GM23338 (cell line): ENCODE data around the gene CLP1. TPM values are rescaled to one million over a fixed set of nuclear protein-coding genes. Genes with fewer than 3 reads are reported as not detected.
A peak's percentile ranks its signal among the peaks of the same experiment; 100 is the strongest.

Experiments
- ATAC-seq: fragments of 200-7000 bp; cut with Tn5 transposase; 3 replicates; pipeline ENCODE4 v1.9.1; 2020
- DNase-seq: peaks from one replicate; pipeline ENCODE4 v3.0.0-alpha.2; 2015; ENCODE audit warnings: low spot score
- H2AFZ ChIP-seq: fragments of 200-600 bp; sonication (generic); 2 replicates; pipeline ENCODE4 v1.8.0; 2016; ENCODE audit warnings: antibody characterized with exemption, mild to moderate bottlenecking, moderate library complexity
- H3F3A ChIP-seq: fragments of 200-600 bp; sonication (generic); replicated peaks from 2 replicates; pipeline ENCODE4 v1.8.0; 2017; ENCODE audit warnings: antibody characterized with exemption, mixed run types, low read depth
- H3K27ac ChIP-seq: fragments of 200-600 bp; sonication (generic); 2 replicates; pipeline ENCODE4 v1.6.1; 2016; ENCODE audit warnings: low read depth
- H3K27me3 ChIP-seq: fragments of 200-600 bp; sonication (generic); 2 replicates; pipeline ENCODE4 v1.8.0; 2016; ENCODE audit warnings: mild to moderate bottlenecking, mixed run types, moderate library complexity; ENCODE audit not compliant: insufficient read depth
- H3K36me3 ChIP-seq: fragments of 200-600 bp; sonication (generic); 2 replicates; pipeline ENCODE4 v1.8.0; 2016; ENCODE audit warnings: mild to moderate bottlenecking; ENCODE audit not compliant: insufficient read depth
- H3K4me1 ChIP-seq: fragments of 200-600 bp; sonication (generic); 2 replicates; pipeline ENCODE4 v1.8.0; 2016; ENCODE audit warnings: mild to moderate bottlenecking, moderate library complexity; ENCODE audit not compliant: insufficient read depth
- H3K4me2 ChIP-seq: fragments of 200-600 bp; sonication (generic); 2 replicates; pipeline ENCODE4 v1.7.1; 2017; ENCODE audit warnings: mixed run types
- H3K4me3 ChIP-seq: fragments of 200-600 bp; sonication (generic); 2 replicates; pipeline ENCODE4 v1.6.1; 2016; ENCODE audit warnings: mixed run types
- H3K79me2 ChIP-seq: fragments of 200-600 bp; sonication (generic); replicated peaks from 2 replicates; pipeline ENCODE4 v1.8.0; 2017; ENCODE audit warnings: mild to moderate bottlenecking; ENCODE audit not compliant: insufficient read depth
- H3K9me2 ChIP-seq: fragments of 200-600 bp; sonication (generic); 2 replicates; pipeline ENCODE4 v1.8.0; 2017; ENCODE audit not compliant: insufficient read depth
- H4K20me1 ChIP-seq: fragments of 200-600 bp; sonication (generic); replicated peaks from 2 replicates; pipeline ENCODE4 v1.8.0; 2017; ENCODE audit warnings: mild to moderate bottlenecking; ENCODE audit not compliant: insufficient read depth
- H3K27ac Mint-ChIP-seq: 2 replicates; pipeline ENCODE4 v1.8.0; 2020; ENCODE audit warnings: inconsistent platforms, mild to moderate bottlenecking, moderate library complexity, mixed read lengths
- H3K27me3 Mint-ChIP-seq: 3 replicates; pipeline ENCODE4 v1.8.0; 2022; ENCODE audit warnings: low read depth, mild to moderate bottlenecking, moderate library complexity, mixed read lengths, inconsistent platforms; ENCODE audit not compliant: insufficient read depth, poor library complexity
- H3K36me3 Mint-ChIP-seq: 3 replicates; pipeline ENCODE4 v1.8.0; 2021; ENCODE audit warnings: low read depth, mild to moderate bottlenecking, inconsistent platforms, moderate library complexity, mixed read lengths
- H3K4me1 Mint-ChIP-seq: 3 replicates; pipeline ENCODE4 v1.8.0; 2020; ENCODE audit warnings: mild to moderate bottlenecking, inconsistent platforms, mixed read lengths
- H3K4me3 Mint-ChIP-seq: 3 replicates; pipeline ENCODE4 v1.8.0; 2021; ENCODE audit warnings: moderate library complexity, mild to moderate bottlenecking, inconsistent platforms, mixed read lengths
- H3K9me3 Mint-ChIP-seq: 3 replicates; pipeline ENCODE4 v1.8.0; 2020; ENCODE audit warnings: moderate library complexity, mild to moderate bottlenecking, inconsistent platforms, mixed read lengths
- CTCF ChIP-seq, 2 experiments: fragments of 200-600 bp in 1 of 2; sonication (generic) in 1 of 2; conservative IDR thresholded peaks; 2 replicates each; pipeline versions ENCODE4 v1.5.1 to v1.6.1; 2016 to 2017; ENCODE audit warnings: antibody characterized with exemption in 2 of 2, low read depth in 2 of 2, mild to moderate bottlenecking in 2 of 2, moderate library complexity in 1 of 2
- EZH2phosphoT487 ChIP-seq: fragments of 200-600 bp; sonication (generic); IDR thresholded peaks from one replicate; pipeline ENCODE4 v1.8.1; 2018; ENCODE audit warnings: antibody characterized with exemption; ENCODE audit not compliant: unreplicated experiment
- POLR2AphosphoS5 ChIP-seq: IDR thresholded peaks from 2 replicates; pipeline ENCODE4 v1.6.1; 2016; ENCODE audit warnings: antibody characterized with exemption, low read depth
- REST ChIP-seq: IDR thresholded peaks from one replicate; pipeline ENCODE4 v1.6.1; 2018; ENCODE audit warnings: antibody characterized with exemption; ENCODE audit not compliant: unreplicated experiment
- STAT1 ChIP-seq: IDR thresholded peaks from one replicate; pipeline ENCODE4 v1.6.1; 2016; ENCODE audit warnings: antibody characterized with exemption; ENCODE audit not compliant: unreplicated experiment
- ZNF331 ChIP-seq: fragments of 250-450 bp; sonication (Bioruptor Pico); IDR thresholded peaks from 2 replicates; pipeline ENCODE4 v1.5.0; 2020; ENCODE audit warnings: low read depth, mild to moderate bottlenecking, moderate library complexity
- ZNF462 ChIP-seq: fragments of 250-450 bp; sonication (Bioruptor Pico); IDR thresholded peaks from 2 replicates; pipeline ENCODE4 v1.5.0; 2020; ENCODE audit warnings: mild to moderate bottlenecking, moderate library complexity
- polyA plus RNA-seq: library from polyadenylated mRNA; unstranded; fragments of >200 nt; fragmentation: Nextera tagmentation; extraction: Ambion mirVana; gene quantifications from 2 replicates; pipeline ENCODE4 v1.2.1, GENCODE V29; 2016
- total RNA-seq: library from RNA; depleted of rRNA; stranded (reverse); fragments of >200 nt; shearing (Covaris generic); gene quantifications from 2 replicates; pipeline ENCODE4 v1.2.3, GENCODE V29; 2014

The CLP1 gene
- total and polyA plus RNA-seq, 2 experiments from 2014 or later = 16.8 to 25.2 TPM

- no peak for TF ChIP-seq ZNF462
- no peak for TF ChIP-seq REST
- no peak for TF ChIP-seq STAT1
- no peak for TF ChIP-seq EZH2phosphoT487
- no peak for TF ChIP-seq ZNF331 (CRISPR knock-in tag)
Observed at GRCh38 chr11:57659669-57660068, 2.1 kb downstream of the CLP1 start (continued).

GRCh38 chr11:57662893-57663292, 5.3 kb downstream of the CLP1 start:
- Histone ChIP-seq H3K4me3 (no peak overlapping the region), H3K36me3 (peaks cover 18% of the 10 kb centered on the region), H3K4me2 (no peak overlapping the region), H3K27me3 (no peaks in the 10 kb centered on the region), H3K4me1 (no peaks in the 10 kb centered on the region), H3F3A (peaks cover 3% of the 10 kb centered on the region; the same call in 1 of the 2 replicates), H3K79me2 (peaks cover 16% of the 10 kb centered on the region), H2AFZ (no peak overlapping the region), H3K9me2 (no peaks in the 10 kb centered on the region), H4K20me1 (0 out of 2 replicates have a peak, but pooled peaks cover 4% of the 10 kb centered on the region), H3K27ac (no peak overlapping the region)
- peaks cover 31% of the 10 kb centered on the region for H3K36me3 Mint-ChIP-seq
- TF ChIP-seq CTCF (conservative IDR thresholded peaks at IDR 0.05; ENCODE audit: low read depth in 2 of 2) (peak; percentile 25 to 56; a peak in 3 of 4 replicates), POLR2AphosphoS5 (no peak)
- no peak overlapping the region for H3K27ac Mint-ChIP-seq
- peaks cover 3% of the 10 kb centered on the region; the same call in 2 of the 3 replicates for H3K4me1 Mint-ChIP-seq
- no peak for ATAC-seq
- H3K27me3 Mint-ChIP-seq = peaks cover 12% of the 10 kb centered on the region
- no peak overlapping the region for H3K4me3 Mint-ChIP-seq
- H3K9me3 Mint-ChIP-seq = peaks cover 2% of the 10 kb centered on the region; the same call in 2 of the 3 replicates
- DNase-seq = peak; percentile 61
